ENCODE results near the gene ZFAND6.
"Not testable (repeated sequence)": the region's sequence is repeated elsewhere in the genome, so short reads cannot be mapped to it uniquely, and the experiment has no call there.

ZFAND6 gene

DNA sequence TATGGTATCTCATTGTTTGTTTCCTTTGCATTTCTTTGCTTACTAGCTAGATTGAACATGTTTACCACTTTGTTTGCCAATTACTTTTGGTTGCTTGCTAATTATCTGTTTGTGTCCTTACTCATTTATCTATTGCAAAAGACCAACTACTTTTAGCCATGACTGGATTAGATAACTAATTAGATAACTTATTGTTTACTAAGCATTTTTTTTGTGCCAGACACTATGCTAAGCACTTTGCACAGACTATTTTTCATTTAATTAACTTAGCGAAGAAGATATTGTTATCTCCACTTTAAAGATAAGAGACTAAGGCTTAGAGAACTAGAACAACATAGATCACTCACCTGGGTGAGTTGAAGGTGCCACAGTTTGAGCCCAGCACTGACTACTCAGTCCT, 16.9 kb upstream of the ZFAND6 start:
- no peak for DNase-seq

DNA sequence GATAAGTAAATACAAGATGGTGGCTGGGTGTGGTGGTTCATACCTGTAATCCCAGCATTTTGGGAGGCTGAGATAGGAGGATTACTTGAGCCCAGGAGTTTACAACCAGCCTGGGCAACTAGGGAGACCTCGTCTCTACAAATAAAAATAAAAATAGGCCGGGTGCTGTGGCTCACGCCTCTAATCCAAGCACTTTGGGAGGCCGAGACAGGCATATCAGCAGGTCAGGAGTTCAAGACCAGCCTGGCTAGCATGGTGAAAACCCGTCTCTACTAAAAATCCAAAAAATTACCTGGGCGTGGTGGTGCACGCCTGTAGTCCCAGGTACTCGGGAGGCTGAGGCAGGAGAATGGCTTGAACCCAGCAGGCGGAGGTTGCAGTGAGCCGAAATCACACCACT, 14.3 kb upstream of the ZFAND6 start:
- not testable (repeated sequence) for DNase-seq

DNA sequence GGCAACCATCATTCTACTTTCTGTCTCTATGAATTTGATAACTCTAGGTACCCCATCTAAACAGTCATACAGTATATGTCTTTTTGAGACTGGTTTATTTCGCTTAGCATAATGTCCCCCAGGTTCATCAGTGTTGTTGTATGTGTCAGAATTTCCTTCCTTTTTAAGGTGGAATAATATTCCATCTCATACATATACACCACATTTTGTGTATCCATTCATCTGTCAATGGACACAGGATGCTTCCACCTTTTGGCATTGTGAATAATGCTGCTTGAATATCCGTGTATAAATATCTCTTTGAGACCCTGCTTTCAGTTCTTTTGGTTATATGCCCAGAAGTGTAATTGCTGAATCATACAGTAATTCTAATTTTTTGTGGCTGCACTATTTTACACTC, 10.4 kb upstream of the ZFAND6 start:
- DNase-seq: no peak

DNA sequence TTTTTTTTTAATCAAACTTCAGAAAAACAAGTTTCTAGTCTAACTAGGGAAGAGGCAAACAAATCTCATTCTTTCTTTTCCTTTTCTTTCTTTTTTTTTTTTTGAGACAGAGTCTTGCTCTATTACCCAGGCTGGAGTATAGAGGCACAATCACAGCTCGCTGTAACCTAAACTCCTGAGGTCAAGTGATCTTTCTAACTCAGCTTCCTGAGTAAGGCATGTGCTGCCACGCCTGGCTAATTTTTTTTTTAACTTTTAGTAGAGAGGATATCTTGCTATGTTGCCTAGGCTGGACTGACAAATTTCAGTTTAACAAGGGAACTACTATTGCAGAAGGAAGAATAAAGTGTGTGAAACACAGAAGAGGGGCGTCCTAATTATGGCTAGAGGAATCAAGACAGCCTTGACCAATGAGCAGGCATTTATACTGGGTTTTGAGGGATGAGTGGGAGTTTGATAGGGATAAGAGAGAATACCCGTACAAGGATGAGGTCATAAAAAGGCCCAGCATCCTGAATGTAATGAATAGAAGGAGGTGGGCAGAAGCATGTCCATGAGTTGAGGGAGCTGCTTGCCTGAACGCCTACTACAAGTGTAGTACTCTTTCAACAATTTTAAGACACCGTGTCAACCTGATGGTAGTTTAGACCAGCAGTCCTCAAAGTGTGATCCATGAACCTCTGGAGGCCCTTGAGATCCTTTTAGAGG, 6.7 kb upstream of the ZFAND6 start:
- no peak for DNase-seq

DNA sequence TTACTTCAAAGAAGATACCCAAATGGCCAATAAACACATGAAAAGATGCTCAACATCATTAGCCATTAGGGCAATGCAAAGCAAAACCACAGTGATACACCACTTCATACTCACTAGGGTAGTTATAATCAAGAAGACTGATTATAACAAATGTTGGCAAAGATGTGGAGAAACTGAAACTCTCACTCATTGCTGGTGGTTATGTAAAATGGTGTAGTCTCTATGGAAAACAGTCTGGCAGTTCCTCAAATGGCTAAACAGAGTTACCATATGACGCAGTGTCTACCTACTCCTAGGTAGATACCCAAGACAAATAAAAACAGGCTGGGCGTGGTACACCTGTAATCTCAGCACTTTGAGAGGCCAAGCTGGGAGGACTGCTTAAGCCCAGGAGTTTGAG, 3.5 kb upstream of the ZFAND6 start:
- DNase-seq: no peak

- DNase-seq: no peak
Observed at GRCh38 chr15:80058044-80058443, 1.4 kb upstream of the ZFAND6 start.

DNA sequence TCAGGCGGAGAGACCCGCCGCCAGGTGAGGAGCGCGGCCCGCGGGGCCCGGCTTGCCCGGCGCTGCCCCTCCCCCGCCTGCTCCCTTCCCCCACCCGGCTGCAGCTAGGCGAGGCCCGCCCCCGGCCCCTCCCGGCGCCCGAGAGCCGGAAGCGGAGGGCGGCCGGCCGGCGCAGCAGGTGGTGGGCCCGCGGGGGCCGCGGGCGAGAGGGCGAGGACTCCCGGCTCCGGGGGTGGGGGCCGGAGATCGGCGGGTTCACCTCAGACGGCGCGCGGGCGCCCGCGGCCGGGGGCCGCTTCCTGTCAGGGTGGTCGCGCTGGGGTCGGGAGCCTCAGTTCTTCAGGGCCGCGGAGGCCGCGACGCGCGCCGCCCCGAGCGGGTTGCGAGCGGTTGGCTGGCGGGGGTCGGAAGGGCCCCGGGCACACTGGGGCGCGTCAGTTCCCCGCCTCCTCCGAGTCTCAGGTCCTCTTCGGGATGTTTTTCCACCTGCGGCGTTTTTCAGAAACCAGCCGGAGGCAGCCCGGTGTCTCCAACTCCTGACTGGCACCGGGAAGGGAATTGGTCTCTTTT, 395 bp downstream of the ZFAND6 start:
- DNase-seq: peak; percentile 85

DNA sequence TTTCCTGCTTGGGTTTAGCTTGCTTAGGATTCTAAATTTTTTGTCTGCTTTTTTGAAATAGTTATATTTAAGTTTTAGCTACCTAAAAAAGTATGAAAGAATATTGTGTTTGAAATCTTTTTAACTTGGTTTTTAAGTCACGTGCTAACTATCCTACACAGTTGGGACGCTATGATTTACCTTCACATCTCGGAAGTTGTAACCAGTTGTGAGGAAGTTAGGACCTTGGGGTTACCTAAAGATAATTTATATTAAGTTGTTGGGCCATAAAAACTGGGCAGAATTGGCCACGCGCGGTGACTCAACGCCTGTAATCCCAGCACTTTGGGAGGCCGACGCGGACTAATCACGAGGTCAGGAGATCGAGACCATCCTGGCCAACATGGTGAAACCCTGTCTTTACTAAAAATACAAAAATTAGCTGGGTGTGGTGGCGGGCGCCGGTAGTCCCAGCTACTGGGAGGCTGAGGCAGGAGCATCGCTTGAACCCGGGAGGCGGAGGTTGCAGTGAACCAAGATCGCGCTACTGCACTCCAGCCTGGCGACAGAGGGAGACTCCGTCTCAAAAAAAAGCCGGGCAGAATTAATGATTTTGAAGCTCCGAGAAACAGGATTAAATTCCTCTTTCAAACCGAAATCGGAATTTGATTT, 1.0 kb downstream of the ZFAND6 start:
- DNase-seq: peak; percentile 27

DNA sequence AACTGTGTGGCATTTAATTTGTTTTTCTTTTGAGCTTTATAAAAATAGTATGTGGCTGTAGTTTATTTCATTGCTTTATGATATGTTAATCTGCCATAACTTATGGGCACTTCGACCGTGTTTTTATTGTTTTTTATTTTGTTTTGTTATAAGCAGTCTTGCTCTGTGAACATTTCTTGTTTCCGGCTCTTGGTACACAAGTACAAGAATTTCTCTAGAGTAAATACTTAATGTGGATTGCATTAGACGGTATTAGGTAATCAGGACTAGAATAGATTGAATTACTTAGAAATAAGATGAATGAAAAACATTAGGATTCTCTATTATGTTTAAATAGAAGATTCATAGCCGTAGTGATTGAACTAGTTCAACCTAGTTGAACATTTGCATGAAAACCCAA, 2.1 kb downstream of the ZFAND6 start:
- no peak for DNase-seq

GRCh38 chr15:80066912-80067311, 7.4 kb downstream of the ZFAND6 start:
- DNase-seq: no peak

DNA sequence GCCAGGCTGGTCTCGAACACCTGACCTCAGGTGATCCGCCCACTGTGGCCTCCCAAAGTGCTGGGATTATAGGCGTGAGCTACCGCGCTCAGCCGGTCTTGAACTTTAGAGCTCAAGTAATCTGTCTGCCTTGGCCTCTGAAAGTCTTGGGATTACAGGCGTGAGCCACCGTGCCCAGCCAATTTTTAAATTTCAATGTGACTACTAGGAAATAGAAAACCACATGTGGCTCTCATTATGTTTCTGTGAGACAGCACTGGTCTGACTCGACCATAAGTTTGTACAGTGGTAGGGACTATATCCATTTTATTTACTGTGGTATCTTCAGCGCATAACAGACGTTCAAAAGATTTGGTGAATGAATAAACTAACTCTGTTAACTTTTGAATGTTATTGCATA, 9.1 kb downstream of the ZFAND6 start:
- DNase-seq: no peak

GRCh38 chr15:80070840-80071239, 11.4 kb downstream of the ZFAND6 start:
- no peak for DNase-seq

GRCh38 chr15:80071652-80072051, 12.2 kb downstream of the ZFAND6 start:
- DNase-seq: no peak

GRCh38 chr15:80072285-80072994, 13.0 kb downstream of the ZFAND6 start:
- DNase-seq: peak; percentile 44

DNA sequence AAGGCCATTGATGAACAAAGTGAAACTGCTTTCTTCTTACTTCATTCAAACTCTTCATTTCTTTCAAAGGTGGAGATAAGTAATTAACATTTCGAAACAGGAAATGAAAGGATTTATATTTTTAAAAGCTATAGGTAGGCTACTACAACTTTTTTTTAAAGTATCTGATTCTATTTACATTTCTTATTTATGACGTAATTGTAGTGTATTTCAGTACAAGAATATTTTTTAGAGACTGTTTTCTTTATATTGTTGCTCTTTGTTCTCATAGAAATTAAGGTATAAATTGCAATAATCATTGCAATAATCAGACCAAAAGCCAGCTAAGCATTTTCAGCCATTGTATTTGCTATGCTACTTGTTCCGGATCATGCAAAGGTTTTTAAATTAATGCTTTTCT, 13.7 kb downstream of the ZFAND6 start:
- no peak for DNase-seq

GRCh38 chr15:80076321-80077318, 17.1 kb downstream of the ZFAND6 start:
- DNase-seq: no peak

- DNase-seq: no peak
Observed at GRCh38 chr15:80081390-80081789, 21.9 kb downstream of the ZFAND6 start.

DNA sequence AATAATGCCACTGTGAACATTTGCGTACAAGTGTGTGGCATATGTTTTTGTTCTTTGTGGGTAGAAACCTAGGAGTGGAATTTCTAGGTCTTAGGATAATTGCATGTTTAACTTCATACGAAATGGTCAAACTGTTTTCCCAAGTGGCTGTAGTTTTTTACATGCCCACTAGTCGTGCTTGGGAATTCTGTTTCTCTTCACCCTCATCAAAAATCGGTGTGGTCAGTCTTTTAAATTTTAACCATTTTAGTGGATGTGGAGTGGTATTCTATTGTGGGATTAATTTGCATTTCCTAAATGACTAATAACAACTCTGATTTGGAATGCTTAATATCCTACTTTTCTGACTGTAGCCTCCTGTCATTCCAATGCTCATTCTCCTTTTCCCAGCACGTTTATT, 27.6 kb downstream of the ZFAND6 start:
- no peak for DNase-seq

DNA sequence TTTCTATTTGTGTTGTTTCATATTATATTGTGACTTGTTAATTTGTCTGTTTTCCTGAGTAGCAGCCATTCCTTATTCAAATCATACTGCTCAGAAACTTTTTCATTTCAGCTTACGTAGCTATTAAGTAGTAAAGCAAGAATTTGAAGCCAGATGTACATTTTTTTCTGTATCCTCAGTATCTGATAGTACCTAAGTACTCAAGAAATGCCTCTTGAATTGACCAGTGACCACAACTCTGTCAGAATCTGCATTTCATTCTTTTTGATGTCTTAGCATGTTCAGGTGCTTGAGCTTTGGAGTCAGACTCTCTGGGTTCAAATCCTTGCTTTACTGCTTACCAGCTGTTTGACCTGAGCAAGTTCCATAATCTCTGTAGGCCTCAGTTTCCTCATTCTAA, 30.6 kb downstream of the ZFAND6 start:
- no peak for DNase-seq

GRCh38 chr15:80090879-80091503, 31.5 kb downstream of the ZFAND6 start:
- no peak for DNase-seq

DNA sequence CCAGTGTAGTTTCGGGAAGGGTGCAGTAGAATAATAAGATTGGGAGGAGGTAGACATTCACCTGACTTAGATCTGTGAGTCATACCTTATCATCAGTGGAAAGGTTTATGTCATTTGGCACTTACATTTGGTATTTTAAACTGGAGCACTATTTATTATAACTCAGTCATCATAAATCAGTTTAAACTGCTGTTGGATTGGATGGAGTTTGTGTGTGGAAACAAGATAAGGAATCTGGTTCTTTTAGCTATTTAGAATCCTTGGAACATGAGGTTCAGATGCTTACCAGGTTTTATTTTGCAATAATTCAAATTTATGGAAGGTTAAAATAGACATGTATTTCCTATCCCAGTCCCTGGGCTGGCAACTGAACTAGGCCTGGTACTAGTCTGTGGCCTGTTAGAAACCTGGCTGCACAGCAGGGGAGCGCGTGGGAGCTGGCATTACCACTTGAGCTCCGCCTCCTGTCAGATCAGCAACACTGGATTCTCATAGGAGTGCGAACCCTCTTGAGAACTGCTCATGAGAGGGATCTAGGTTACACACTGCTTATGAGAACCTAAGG, 34.5 kb downstream of the ZFAND6 start:
- DNase-seq: no peak

Data from right kidney (tissue), 1 donor.